Fibroblast of the aortic adventitia (primary cell): ENCODE measurements around the gene ZFYVE27. TPM values are rescaled to one million over a fixed set of nuclear protein-coding genes. Genes with fewer than 3 reads are reported as not detected.

ENCODE experiments used
- DNase-seq: peaks from one replicate; pipeline ENCODE4 v3.0.0-alpha.2; 2010; ENCODE audit warnings: low read depth
- H3K4me3 ChIP-seq: 2 replicates; pipeline ENCODE4 v1.5.1; 2011; ENCODE audit warnings: low read depth, mild to moderate bottlenecking, control low read depth, low read length, moderate library complexity
- total RNA-seq: library from RNA; depleted of rRNA; stranded (reverse); fragments of >200 nt; gene quantifications from 2 replicates; pipeline ENCODE4 v1.2.3, GENCODE V29; 2012; ENCODE audit warnings: low replicate concordance
- TF ChIP-seq, protein P1 (sequence below): IDR thresholded peaks from 2 replicates; pipeline ENCODE4 v1.5.1; 2011; ENCODE audit warnings: mild to moderate bottlenecking, low read length, control low read depth, inconsistent platforms; ENCODE audit not compliant: insufficient read depth

The ZFYVE27 gene
- total RNA-seq, 1 donor, result 14.1 TPM

DNA sequence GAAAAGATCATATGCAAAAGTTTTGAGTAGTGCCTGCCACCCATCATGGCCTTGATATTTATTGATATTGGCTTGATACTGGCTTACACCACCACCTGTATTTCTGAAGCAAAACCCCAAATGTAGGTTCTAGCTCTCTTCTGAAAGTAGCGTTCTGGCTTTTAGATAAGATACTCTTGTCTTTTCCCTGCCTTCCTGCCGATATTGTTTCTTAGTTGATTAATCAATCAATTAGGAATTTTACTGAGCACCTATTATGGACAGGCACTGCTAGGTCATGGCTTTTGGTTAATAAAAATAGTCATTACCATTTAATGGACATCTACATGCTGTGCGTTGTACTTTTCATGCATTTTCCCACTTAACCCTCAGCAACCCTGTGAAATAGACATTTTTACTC lies 27.0 kb downstream of the ZFYVE27 start:
- no peak overlapping the region for H3K4me3 ChIP-seq
- no peak for DNase-seq
- TF ChIP-seq, protein P1, sequence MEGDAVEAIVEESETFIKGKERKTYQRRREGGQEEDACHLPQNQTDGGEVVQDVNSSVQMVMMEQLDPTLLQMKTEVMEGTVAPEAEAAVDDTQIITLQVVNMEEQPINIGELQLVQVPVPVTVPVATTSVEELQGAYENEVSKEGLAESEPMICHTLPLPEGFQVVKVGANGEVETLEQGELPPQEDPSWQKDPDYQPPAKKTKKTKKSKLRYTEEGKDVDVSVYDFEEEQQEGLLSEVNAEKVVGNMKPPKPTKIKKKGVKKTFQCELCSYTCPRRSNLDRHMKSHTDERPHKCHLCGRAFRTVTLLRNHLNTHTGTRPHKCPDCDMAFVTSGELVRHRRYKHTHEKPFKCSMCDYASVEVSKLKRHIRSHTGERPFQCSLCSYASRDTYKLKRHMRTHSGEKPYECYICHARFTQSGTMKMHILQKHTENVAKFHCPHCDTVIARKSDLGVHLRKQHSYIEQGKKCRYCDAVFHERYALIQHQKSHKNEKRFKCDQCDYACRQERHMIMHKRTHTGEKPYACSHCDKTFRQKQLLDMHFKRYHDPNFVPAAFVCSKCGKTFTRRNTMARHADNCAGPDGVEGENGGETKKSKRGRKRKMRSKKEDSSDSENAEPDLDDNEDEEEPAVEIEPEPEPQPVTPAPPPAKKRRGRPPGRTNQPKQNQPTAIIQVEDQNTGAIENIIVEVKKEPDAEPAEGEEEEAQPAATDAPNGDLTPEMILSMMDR, result no peak

DNA sequence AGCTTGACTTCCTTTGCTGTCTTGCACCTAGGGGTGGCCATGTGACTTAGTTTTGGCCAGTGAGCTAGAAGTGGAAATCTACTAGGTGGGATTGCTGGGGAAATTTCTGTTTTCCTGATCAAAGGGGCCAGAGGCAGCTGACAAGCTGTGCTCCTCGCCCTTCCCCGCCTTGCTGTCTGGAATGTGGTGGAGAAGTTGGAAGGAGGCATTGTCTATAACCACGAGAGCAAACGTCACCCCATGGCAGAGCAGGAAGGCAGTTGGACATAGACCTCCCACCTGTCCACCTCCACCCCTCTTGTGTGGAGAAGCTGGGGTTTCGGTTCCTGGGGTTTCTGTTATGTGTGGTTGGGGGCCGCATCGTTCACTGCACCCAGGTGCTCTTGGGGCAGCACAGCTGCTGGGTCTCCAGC lies 27.6 kb downstream of the ZFYVE27 start:
- DNase-seq, result no peak
- H3K4me3 ChIP-seq, result no peak overlapping the region
- TF ChIP-seq, protein P1, result no peak

DNA sequence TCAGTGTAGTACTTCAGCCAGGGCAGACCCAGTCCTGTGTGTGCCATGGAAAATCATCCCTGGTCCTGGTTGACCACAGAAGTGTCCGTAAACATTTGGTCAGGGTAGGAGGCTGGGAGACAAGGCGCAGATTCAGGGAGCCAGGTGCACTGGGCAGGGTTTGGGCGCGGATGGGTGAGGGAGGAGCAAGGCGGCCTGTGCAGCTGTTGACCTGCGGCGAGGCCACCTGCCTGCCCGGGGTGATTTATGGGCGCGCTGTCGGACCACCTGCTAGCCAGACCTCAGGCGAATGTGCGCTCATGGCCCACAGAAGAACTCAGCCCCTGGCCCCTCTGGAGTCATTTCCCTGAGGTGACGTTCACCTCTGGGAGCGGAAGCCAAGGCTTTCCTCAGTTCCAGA lies 28.3 kb downstream of the ZFYVE27 start:
- H3K4me3 ChIP-seq, result no peak overlapping the region
- no peak for DNase-seq
- TF ChIP-seq, protein P1, result no peak

DNA sequence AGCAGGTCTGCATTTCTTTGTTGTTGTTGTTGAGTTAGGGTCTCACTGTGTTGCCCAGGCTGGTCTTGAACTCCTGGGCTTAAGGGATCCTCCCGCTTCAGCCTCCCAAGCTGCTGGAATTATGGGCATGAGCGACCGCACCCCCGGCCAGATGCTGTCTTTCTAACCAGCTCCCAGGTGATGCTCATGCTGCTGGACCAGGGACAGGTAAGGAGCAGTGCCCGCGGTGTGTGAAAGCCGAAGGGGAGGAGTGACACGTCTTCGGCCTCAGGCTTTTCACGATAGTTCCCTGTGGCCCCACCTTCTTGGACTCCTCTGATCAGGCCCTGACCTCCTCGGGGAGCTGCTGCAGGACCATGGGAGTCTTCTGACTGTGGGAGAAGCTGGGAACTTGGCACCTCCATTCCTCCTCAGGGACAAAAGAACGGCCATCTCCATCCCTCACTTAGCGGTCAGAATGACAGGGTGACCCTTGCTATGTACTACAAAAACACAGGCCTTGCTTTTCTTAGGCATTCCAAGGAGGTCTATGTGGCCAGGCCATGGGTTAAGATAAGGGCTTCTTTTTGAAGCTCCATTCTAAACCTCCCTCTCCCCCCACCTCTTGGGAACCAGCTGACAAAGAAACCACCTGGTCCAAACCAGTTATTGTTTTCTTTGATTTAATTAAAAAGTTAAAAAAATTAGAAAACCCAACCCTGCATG lies 29.3 kb downstream of the ZFYVE27 start:
- no peak overlapping the region for H3K4me3 ChIP-seq
- TF ChIP-seq, protein P1, result no peak
- DNase-seq, result no peak

DNA sequence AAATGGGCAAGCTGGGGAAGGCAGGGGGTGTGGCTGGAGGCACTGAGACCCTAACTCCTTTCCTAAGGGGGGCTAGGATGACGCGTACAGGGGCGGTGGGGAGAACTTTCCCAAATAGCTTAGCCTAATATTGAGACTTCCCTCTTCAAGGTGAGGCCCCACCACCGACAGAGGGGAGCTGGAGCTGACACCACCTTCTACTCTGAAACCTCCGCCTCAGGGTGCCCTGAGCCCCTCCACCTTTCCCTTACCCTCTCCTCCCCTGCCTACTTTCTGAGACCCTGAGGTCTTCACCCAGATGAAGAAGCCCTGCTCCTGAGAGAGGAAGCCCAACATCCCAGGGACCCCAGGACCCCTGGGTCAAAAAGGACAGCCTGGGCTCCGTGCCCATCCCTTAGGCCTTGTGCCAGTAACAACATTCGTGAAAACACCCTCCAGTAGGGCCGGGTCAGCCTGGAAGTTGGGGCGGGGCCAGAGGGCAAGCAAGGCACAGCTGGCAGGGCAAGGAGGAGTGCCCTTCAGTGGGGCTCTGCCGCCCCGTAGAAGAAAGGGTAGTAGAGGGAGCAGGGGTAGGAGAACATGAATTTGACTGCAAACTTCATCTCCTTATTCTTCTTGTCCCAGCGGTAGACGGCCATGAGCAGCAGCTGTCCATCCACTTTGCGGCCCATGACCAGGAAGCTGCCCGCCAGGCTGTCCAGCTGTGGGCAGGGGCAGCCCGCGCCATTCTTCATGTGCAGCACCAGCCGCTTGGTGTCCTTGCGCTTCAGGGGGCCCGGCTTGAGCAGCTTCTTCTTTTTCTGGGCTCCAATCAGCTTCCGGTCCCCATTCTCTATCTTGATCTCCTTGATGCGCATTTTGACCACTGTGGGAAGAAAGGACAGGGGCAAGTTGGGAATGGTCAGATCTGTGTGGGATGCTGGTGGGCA lies 30.3 kb downstream of the ZFYVE27 start:
- H3K4me3 ChIP-seq, result no peak overlapping the region
- no peak for DNase-seq
- TF ChIP-seq, protein P1, result no peak

DNA sequence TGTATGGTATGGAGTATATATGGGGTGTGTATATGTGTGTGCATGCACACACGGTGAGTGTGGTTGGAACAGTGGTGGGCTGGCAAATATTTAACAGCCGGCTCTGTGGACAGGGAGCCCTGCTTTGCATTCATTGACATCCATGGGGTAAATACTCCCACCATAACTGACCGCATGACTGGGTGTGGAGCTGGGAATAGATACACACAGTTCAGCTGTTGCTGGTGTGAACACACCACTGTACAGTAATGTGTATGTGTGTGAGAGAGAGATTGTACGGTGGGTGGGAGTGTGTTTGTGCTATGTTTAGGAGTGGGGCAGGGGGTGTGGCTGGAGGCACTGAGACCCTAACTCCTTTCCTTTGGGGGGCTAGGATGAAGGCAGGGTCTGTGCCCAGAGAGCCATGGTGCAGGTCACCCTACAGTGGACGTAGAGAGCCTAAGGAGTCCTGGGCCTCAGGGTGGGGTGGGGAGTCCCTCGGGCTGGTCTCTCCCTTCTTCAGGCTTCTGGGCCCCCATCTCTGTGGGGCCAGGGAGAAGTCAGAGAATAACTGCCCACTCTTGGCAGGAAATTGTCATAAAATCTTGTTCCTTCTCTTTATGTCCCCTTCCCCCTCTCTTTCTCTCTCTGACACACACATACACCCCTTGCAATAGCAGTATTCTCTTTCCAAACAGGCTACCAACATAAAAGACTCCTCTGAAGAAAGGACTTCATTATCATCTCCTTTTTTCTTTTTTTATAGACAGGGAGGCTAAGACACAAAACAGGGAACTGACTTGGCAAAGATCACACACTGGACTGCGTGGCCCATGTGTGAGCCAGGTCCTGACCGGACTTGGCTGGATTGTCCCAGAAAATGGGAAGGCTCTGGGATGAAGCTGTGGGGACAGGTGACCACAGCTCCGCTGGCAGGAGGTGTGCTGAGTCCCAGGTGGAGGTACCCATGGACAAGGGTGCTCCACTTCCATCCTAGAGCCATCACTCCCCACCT lies 31.7 kb downstream of the ZFYVE27 start:
- DNase-seq, result no peak
- TF ChIP-seq, protein P1, result no peak
- H3K4me3 ChIP-seq, result no peak overlapping the region
